Measurements from ENCODE around the gene RNF225. TPM values are rescaled to one million over a fixed set of nuclear protein-coding genes. Genes with fewer than 3 reads are reported as not detected.

Gene RNF225
- total and polyA plus RNA-seq, 2 of the 13 experiments (the other 11 are each of a cell fraction or from before 2014, with no cell fraction given) = not detected

DNA sequence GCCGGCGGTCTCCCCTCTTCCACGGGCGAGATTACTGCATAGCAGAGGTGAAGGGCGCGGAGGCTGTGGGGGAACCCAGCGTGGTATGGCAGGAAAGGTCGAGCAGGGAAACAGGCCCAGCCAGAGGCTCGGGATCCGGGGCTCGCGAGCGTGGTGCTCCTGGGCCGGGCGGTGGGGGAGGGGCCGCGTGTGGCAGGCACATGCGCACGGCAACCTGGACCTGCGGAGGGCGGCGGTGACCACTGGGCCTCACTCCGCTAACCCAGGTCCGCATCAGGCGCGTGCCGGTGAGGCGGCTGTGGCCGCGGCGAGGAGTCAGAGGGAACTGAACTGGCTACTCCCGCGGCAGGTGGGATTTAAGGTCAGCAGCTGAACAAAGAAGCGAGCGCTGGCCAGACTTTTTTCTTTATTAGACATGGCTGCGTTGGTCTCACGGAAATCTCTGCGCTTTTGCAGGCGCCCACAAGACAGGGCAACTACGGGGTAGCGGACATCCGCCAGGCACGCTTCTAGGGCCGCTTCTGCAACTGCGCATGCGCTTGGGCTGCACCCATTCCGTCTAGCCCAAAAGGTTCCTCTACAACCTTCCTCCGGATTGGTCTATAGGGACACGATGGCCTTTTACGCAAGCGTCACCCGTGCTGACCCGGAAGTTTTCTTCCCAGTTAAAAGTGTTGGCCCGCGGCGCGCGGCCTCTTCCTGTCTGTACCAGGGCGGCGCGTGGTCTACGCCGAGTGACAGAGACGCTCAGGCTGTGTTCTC is 8.7 kb upstream of the RNF225 start, which contains the start of gene RPS5 (continued):
- TF ChIP-seq, protein P1, sequence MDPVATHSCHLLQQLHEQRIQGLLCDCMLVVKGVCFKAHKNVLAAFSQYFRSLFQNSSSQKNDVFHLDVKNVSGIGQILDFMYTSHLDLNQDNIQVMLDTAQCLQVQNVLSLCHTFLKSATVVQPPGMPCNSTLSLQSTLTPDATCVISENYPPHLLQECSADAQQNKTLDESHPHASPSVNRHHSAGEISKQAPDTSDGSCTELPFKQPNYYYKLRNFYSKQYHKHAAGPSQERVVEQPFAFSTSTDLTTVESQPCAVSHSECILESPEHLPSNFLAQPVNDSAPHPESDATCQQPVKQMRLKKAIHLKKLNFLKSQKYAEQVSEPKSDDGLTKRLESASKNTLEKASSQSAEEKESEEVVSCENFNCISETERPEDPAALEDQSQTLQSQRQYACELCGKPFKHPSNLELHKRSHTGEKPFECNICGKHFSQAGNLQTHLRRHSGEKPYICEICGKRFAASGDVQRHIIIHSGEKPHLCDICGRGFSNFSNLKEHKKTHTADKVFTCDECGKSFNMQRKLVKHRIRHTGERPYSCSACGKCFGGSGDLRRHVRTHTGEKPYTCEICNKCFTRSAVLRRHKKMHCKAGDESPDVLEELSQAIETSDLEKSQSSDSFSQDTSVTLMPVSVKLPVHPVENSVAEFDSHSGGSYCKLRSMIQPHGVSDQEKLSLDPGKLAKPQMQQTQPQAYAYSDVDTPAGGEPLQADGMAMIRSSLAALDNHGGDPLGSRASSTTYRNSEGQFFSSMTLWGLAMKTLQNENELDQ (CRISPR knock-in tag; IDR thresholded peaks at IDR 0.05; ENCODE audit: borderline replicate concordance) = peak; percentile 76; the same call in 1 of the 2 replicates
- TF ChIP-seq, protein P2, sequence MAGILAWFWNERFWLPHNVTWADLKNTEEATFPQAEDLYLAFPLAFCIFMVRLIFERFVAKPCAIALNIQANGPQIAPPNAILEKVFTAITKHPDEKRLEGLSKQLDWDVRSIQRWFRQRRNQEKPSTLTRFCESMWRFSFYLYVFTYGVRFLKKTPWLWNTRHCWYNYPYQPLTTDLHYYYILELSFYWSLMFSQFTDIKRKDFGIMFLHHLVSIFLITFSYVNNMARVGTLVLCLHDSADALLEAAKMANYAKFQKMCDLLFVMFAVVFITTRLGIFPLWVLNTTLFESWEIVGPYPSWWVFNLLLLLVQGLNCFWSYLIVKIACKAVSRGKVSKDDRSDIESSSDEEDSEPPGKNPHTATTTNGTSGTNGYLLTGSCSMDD (CRISPR knock-in tag; IDR thresholded peaks at IDR 0.05) = no peak
- TF ChIP-seq, protein P3, sequence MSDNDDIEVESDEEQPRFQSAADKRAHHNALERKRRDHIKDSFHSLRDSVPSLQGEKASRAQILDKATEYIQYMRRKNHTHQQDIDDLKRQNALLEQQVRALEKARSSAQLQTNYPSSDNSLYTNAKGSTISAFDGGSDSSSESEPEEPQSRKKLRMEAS (IDR thresholded peaks at IDR 0.05) = peak; percentile 96
- TF ChIP-seq ZNF773 (CRISPR knock-in tag; IDR thresholded peaks at IDR 0.05; ENCODE audit: borderline replicate concordance) = no peak
- TF ChIP-seq, protein P4, sequence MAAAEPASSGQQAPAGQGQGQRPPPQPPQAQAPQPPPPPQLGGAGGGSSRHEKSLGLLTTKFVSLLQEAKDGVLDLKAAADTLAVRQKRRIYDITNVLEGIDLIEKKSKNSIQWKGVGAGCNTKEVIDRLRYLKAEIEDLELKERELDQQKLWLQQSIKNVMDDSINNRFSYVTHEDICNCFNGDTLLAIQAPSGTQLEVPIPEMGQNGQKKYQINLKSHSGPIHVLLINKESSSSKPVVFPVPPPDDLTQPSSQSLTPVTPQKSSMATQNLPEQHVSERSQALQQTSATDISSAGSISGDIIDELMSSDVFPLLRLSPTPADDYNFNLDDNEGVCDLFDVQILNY (CRISPR knock-in tag; conservative IDR thresholded peaks at IDR 0.05) = 0 out of 2 replicates have a peak, but pooled peaks have one; percentile 51
- no peak for TF ChIP-seq HNF4A (CRISPR knock-in tag; IDR thresholded peaks at IDR 0.05)
- TF ChIP-seq ZNF589 (CRISPR knock-in tag; conservative IDR thresholded peaks at IDR 0.05) = peak; percentile 95
- no peak; the same call in 1 of the 2 replicates for TF ChIP-seq ZNF562 (CRISPR knock-in tag; IDR thresholded peaks at IDR 0.05; ENCODE audit: borderline replicate concordance)
- TF ChIP-seq, protein P5, sequence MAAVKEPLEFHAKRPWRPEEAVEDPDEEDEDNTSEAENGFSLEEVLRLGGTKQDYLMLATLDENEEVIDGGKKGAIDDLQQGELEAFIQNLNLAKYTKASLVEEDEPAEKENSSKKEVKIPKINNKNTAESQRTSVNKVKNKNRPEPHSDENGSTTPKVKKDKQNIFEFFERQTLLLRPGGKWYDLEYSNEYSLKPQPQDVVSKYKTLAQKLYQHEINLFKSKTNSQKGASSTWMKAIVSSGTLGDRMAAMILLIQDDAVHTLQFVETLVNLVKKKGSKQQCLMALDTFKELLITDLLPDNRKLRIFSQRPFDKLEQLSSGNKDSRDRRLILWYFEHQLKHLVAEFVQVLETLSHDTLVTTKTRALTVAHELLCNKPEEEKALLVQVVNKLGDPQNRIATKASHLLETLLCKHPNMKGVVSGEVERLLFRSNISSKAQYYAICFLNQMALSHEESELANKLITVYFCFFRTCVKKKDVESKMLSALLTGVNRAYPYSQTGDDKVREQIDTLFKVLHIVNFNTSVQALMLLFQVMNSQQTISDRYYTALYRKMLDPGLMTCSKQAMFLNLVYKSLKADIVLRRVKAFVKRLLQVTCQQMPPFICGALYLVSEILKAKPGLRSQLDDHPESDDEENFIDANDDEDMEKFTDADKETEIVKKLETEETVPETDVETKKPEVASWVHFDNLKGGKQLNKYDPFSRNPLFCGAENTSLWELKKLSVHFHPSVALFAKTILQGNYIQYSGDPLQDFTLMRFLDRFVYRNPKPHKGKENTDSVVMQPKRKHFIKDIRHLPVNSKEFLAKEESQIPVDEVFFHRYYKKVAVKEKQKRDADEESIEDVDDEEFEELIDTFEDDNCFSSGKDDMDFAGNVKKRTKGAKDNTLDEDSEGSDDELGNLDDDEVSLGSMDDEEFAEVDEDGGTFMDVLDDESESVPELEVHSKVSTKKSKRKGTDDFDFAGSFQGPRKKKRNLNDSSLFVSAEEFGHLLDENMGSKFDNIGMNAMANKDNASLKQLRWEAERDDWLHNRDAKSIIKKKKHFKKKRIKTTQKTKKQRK (IDR thresholded peaks at IDR 0.05; ENCODE audit: low read length) = no peak
- peak; percentile 80 for TF ChIP-seq PHF20 (CRISPR knock-in tag; IDR thresholded peaks at IDR 0.05)
- TF ChIP-seq ZNF605 (CRISPR knock-in tag; IDR thresholded peaks at IDR 0.05) = peak; percentile 83
- TF ChIP-seq PPARG (CRISPR knock-in tag; conservative IDR thresholded peaks at IDR 0.05) = no peak; the same call in 1 of the 2 replicates
- peak; percentile 69 for TF ChIP-seq CEBPG (CRISPR knock-in tag; IDR thresholded peaks at IDR 0.05)
- TF ChIP-seq IKZF1 (IDR thresholded peaks at IDR 0.05) = no peak
- TF ChIP-seq ZNF335 (CRISPR knock-in tag; IDR thresholded peaks at IDR 0.05) = peak; percentile 87
- TF ChIP-seq IKZF4 (CRISPR knock-in tag; IDR thresholded peaks at IDR 0.05; ENCODE audit: borderline replicate concordance, low read depth, not compliant biosample characterization) = no peak
- TF ChIP-seq ZBTB3 (CRISPR knock-in tag; IDR thresholded peaks at IDR 0.05; ENCODE audit: borderline replicate concordance, low read depth) = 0 out of 2 replicates have a peak, but pooled peaks have one; percentile 47
- no peak for TF ChIP-seq SATB2 (CRISPR knock-in tag; IDR thresholded peaks at IDR 0.05)
- TF ChIP-seq ARNTL (CRISPR knock-in tag; IDR thresholded peaks at IDR 0.05) = 0 out of 2 replicates have a peak, but pooled peaks have one; percentile 11
- TF ChIP-seq SP140L (CRISPR knock-in tag; IDR thresholded peaks at IDR 0.05; ENCODE audit: borderline replicate concordance) = 0 out of 2 replicates have a peak, but pooled peaks have one; percentile 76
- 0 out of 2 replicates have a peak, but pooled peaks have one; percentile 38 for TF ChIP-seq ZNF530 (CRISPR knock-in tag; IDR thresholded peaks at IDR 0.05; ENCODE audit: low read depth)
- TF ChIP-seq KLF16 (CRISPR knock-in tag; IDR thresholded peaks at IDR 0.05) = peak in 1 of 2 experiments; percentile 57; a peak in 2 of 4 replicates
